Prostate gland (tissue), 2 donors: ENCODE data around the gene BIRC6. TPM values are rescaled to one million over a fixed set of nuclear protein-coding genes. Genes with fewer than 3 reads are reported as not detected.
"Not testable (repeated sequence)": the region's sequence is repeated elsewhere in the genome, so short reads cannot be mapped to it uniquely, and the experiment has no call there.

ENCODE experiments used
- DNase-seq: peaks from one replicate; pipeline ENCODE4 v3.0.0-alpha.2; 2019; ENCODE audit warnings: low spot score
- H3K27ac ChIP-seq, 2 donors: fragments of 200-600 bp; sonication (generic); 2 replicates each; pipeline ENCODE4 v1.5.1; 2017 to 2019
- H3K27me3 ChIP-seq: fragments of 200-600 bp; sonication (generic); replicated peaks from 2 replicates; pipeline ENCODE4 v1.5.1; 2019; ENCODE audit not compliant: insufficient read depth
- H3K36me3 ChIP-seq, 2 donors: fragments of 200-600 bp; sonication (generic); 1 replicate in 1 of 2; 2 replicates in 1 of 2; pipeline versions ENCODE4 v1.5.1 to v1.8.1; 2017 to 2019
- H3K4me1 ChIP-seq: fragments of 200-600 bp; sonication (generic); replicated peaks from 2 replicates; pipeline ENCODE4 v1.5.1; 2019
- H3K4me3 ChIP-seq, 2 donors: fragments of 200-600 bp; sonication (generic); 2 replicates each; pipeline ENCODE4 v1.5.1; 2017 to 2019
- H3K9me3 ChIP-seq: fragments of 200-600 bp; sonication (generic); 2 replicates; pipeline ENCODE4 v1.5.1; 2017
- CTCF ChIP-seq, 4 experiments: fragments of 200-600 bp in 2 of 4; fragments of 450-650 bp in 2 of 4; sonication (generic) in 2 of 4; IDR thresholded peaks; 1 replicate in 3 of 4; 2 replicates in 1 of 4; pipeline ENCODE4 v1.5.1; 2016 to 2019; ENCODE audit warnings: antibody characterized with exemption in 4 of 4, mild to moderate bottlenecking in 2 of 4, moderate library complexity in 2 of 4
- POLR2A ChIP-seq: fragments of 450-650 bp; IDR thresholded peaks from one replicate; pipeline ENCODE4 v1.6.1; 2016; ENCODE audit warnings: antibody characterized with exemption, mild to moderate bottlenecking
- POLR2AphosphoS5 ChIP-seq: sonication (generic); formaldehyde crosslinking; IDR thresholded peaks from one replicate; pipeline ENCODE4 v1.6.1; 2017; ENCODE audit warnings: antibody characterized with exemption
- WGBS: methylation state at CpG from one replicate; pipeline ENCODE4 v1.1.5; 2018; 5-methylcytosine and 5-hydroxymethylcytosine counted together
- intact Hi-C: fragments of 100-400 bp; cut with DNase I; formaldehyde crosslinking; loops from one replicate; pipeline ENCODE4 v1.14.2; 2022
- total RNA-seq, 2 donors: library from RNA; depleted of rRNA; stranded (reverse); fragments of >200 nt; gene quantifications; one replicate each; pipeline ENCODE4 v1.1.0, GENCODE V29; 2016

BIRC6 gene
- total RNA-seq, 2 donors from 2014 or later: 89.6 to 113 TPM

GRCh38 chr2:32532341-32532740 is 175.5 kb downstream of the BIRC6 start:
- WGBS: 90% methylated on average over 2 of the region's 2 CpGs
- no peaks in the 10 kb centered on the region for H3K36me3 ChIP-seq
- intact Hi-C loops: no loop called here

GRCh38 chr2:32532961-32533360 is 176.1 kb downstream of the BIRC6 start:
- intact Hi-C loops: no loop called here
- H3K4me3 ChIP-seq: no peak overlapping the region
- no peaks in the 10 kb centered on the region for H3K4me1 ChIP-seq
- WGBS: 86% methylated on average over 1 of the region's 1 CpG
- H3K9me3 ChIP-seq: no peaks in the 10 kb centered on the region
- no peaks in the 10 kb centered on the region for H3K27me3 ChIP-seq
- H3K36me3 ChIP-seq: no peaks in the 10 kb centered on the region
- no peak for DNase-seq
- TF ChIP-seq POLR2A: no peak
- no peak for TF ChIP-seq CTCF (IDR thresholded peaks at IDR 0.05)
- TF ChIP-seq POLR2AphosphoS5: no peak
- no peak overlapping the region for H3K27ac ChIP-seq

More at GRCh38 chr2:32532341-32532740, 175.5 kb downstream of the BIRC6 start:
- no peaks in the 10 kb centered on the region for H3K4me1 ChIP-seq
- H3K27ac ChIP-seq: no peak overlapping the region
- no peak overlapping the region for H3K4me3 ChIP-seq
- H3K9me3 ChIP-seq: no peaks in the 10 kb centered on the region
- no peaks in the 10 kb centered on the region for H3K27me3 ChIP-seq
- DNase-seq: no peak
- TF ChIP-seq POLR2A (no peak), CTCF (IDR thresholded peaks at IDR 0.05) (no peak), POLR2AphosphoS5 (no peak)

GRCh38 chr2:32534831-32535230 is 178.0 kb downstream of the BIRC6 start:
- H3K27me3 ChIP-seq: no peaks in the 10 kb centered on the region
- H3K36me3 ChIP-seq: no peaks in the 10 kb centered on the region
- TF ChIP-seq CTCF (IDR thresholded peaks at IDR 0.05) (no peak), POLR2A (no peak), POLR2AphosphoS5 (no peak)
- no peak overlapping the region for H3K4me3 ChIP-seq
- no peak for DNase-seq
- no peak overlapping the region for H3K27ac ChIP-seq
- WGBS: 91% methylated on average over 3 of the region's 3 CpGs
- H3K9me3 ChIP-seq: no peaks in the 10 kb centered on the region
- intact Hi-C loops: no loop called here
- H3K4me1 ChIP-seq: no peaks in the 10 kb centered on the region

- Histone ChIP-seq H3K27ac (no peak overlapping the region), H3K36me3 (no peaks in the 10 kb centered on the region), H3K9me3 (no peaks in the 10 kb centered on the region), H3K4me3 (no peak overlapping the region), H3K27me3 (no peaks in the 10 kb centered on the region), H3K4me1 (no peaks in the 10 kb centered on the region)
- 91% methylated on average over 2 of the region's 2 CpGs for WGBS
- intact Hi-C loops: no loop called here
- TF ChIP-seq CTCF (IDR thresholded peaks at IDR 0.05): no peak
- no peak for TF ChIP-seq POLR2AphosphoS5
- no peak for TF ChIP-seq POLR2A
- DNase-seq: no peak
Measured at GRCh38 chr2:32538735-32539134, 181.9 kb downstream of the BIRC6 start.

- 58% methylated on average over 3 of the region's 3 CpGs for WGBS
Measured at GRCh38 chr2:32552483-32552882, 195.7 kb downstream of the BIRC6 start.

More at GRCh38 chr2:32552483-32552882, 195.7 kb downstream of the BIRC6 start:
- intact Hi-C loops: loop anchor here (10.0 kb wide), 2 partner anchors 222 to 392 kb away; partner anchors contain the start of gene LTBP1
- H3K27me3 ChIP-seq, H3K9me3 ChIP-seq, H3K36me3 ChIP-seq, H3K4me3 ChIP-seq, H3K27ac ChIP-seq, H3K4me1 ChIP-seq, DNase-seq: not testable (repeated sequence)
